Neural cell (in vitro differentiated cells): ENCODE results near the gene MAGIX. TPM values are rescaled to one million over a fixed set of nuclear protein-coding genes. Genes with fewer than 3 reads are reported as not detected.
"Not testable (repeated sequence)": the region's sequence is repeated elsewhere in the genome, so short reads cannot be mapped to it uniquely, and the experiment has no call there.

Source experiments
- H2AFZ ChIP-seq: fragments of 200-600, 300-800 bp; sonication (generic), shearing (Covaris generic); 2 replicates; pipeline ENCODE4 v1.6.0; 2014; ENCODE audit warnings: low read depth, mild to moderate bottlenecking, antibody characterized with exemption, low read length, moderate library complexity
- H3F3A ChIP-seq: fragments of 200-600 bp; shearing (Covaris generic); 2 replicates; pipeline ENCODE4 v1.6.1; 2016; ENCODE audit warnings: mild to moderate bottlenecking, moderate library complexity, mixed read lengths, antibody characterized with exemption, low read length; ENCODE audit not compliant: insufficient read depth, poor library complexity, severe bottlenecking
- H3K27ac ChIP-seq: fragments of 200-600, 300-800 bp; sonication (generic), shearing (Covaris generic); 2 replicates; pipeline ENCODE4 v1.5.1; 2014; ENCODE audit warnings: mild to moderate bottlenecking, low read length, moderate library complexity
- H3K27me3 ChIP-seq: fragments of 300-800, 200-600 bp; sonication (generic), shearing (Covaris generic); 2 replicates; pipeline ENCODE4 v1.6.0; 2014; ENCODE audit warnings: mild to moderate bottlenecking, low read depth, low read length, moderate library complexity; ENCODE audit not compliant: insufficient read depth
- H3K36me3 ChIP-seq: fragments of 300-800, 200-600 bp; sonication (generic), shearing (Covaris generic); 2 replicates; pipeline ENCODE4 v1.5.1; 2014; ENCODE audit warnings: mild to moderate bottlenecking, antibody characterized with exemption, low read length, moderate library complexity; ENCODE audit not compliant: insufficient read depth
- H3K4me2 ChIP-seq: fragments of 300-800, 200-600 bp; sonication (generic), shearing (Covaris generic); 2 replicates; pipeline ENCODE4 v1.6.0; 2014; ENCODE audit warnings: mild to moderate bottlenecking, low read length
- H3K4me3 ChIP-seq: fragments of 300-800, 200-600 bp; sonication (generic), shearing (Covaris generic); 2 replicates; pipeline ENCODE4 v1.5.1; 2014; ENCODE audit warnings: mild to moderate bottlenecking, low read length, moderate library complexity
- H3K79me2 ChIP-seq: fragments of 200-600 bp; shearing (Covaris generic); replicated peaks from 2 replicates; pipeline ENCODE4 v1.6.0; 2014; ENCODE audit warnings: mild to moderate bottlenecking, low read length, moderate library complexity; ENCODE audit not compliant: insufficient read depth
- H3K9ac ChIP-seq: fragments of 300-800, 200-600 bp; sonication (generic), shearing (Covaris generic); 2 replicates; pipeline ENCODE4 v1.6.1; 2016; ENCODE audit warnings: mild to moderate bottlenecking, low read length, mixed read lengths
- H3K9me2 ChIP-seq: fragments of 200-600 bp; shearing (Covaris generic); 2 replicates; pipeline ENCODE4 v1.6.1; 2016; ENCODE audit warnings: mild to moderate bottlenecking, low read length, mixed read lengths; ENCODE audit not compliant: insufficient read depth
- H3K9me3 ChIP-seq: fragments of 200-600, 300-800 bp; sonication (generic), shearing (Covaris generic); 2 replicates; pipeline ENCODE4 v1.6.1; 2016; ENCODE audit warnings: mild to moderate bottlenecking, mixed run types, low read length, moderate library complexity, mixed read lengths
- H4K20me1 ChIP-seq: fragments of 200-600 bp; shearing (Covaris generic); 2 replicates; pipeline ENCODE4 v1.6.1; 2016; ENCODE audit warnings: mild to moderate bottlenecking, mixed run types; ENCODE audit not compliant: insufficient read depth
- CTCF ChIP-seq: fragments of 450-650 bp; IDR thresholded peaks from 2 replicates; pipeline ENCODE4 v1.5.1; 2014; ENCODE audit warnings: antibody characterized with exemption, mild to moderate bottlenecking, moderate library complexity; ENCODE audit not compliant: poor library complexity, severe bottlenecking
- EP300 ChIP-seq: fragments of 450-650 bp; conservative IDR thresholded peaks from 2 replicates; pipeline ENCODE4 v1.6.1; 2014; ENCODE audit warnings: antibody characterized with exemption, mild to moderate bottlenecking, moderate library complexity; ENCODE audit not compliant: poor library complexity, severe bottlenecking
- EZH2 ChIP-seq: fragments of 200-600, 300-800 bp; shearing (Covaris generic), sonication (generic); IDR thresholded peaks from 2 replicates; pipeline ENCODE4 v1.6.1; 2014; ENCODE audit warnings: antibody characterized with exemption, low read length, borderline replicate concordance, mild to moderate bottlenecking; ENCODE audit not compliant: insufficient read depth, poor library complexity, severe bottlenecking
- MXI1 ChIP-seq: fragments of 450-650 bp; conservative IDR thresholded peaks from 2 replicates; pipeline ENCODE4 v1.6.1; 2014; ENCODE audit warnings: antibody characterized with exemption, mild to moderate bottlenecking; ENCODE audit not compliant: poor library complexity, severe bottlenecking
- POLR2AphosphoS5 ChIP-seq: IDR thresholded peaks from 2 replicates; pipeline ENCODE4 v1.6.1; 2012
- RAD21 ChIP-seq: fragments of 450-650 bp; conservative IDR thresholded peaks from 2 replicates; pipeline ENCODE4 v1.6.1; 2014; ENCODE audit warnings: antibody characterized with exemption, mild to moderate bottlenecking, moderate library complexity
- REST ChIP-seq: IDR thresholded peaks from 2 replicates; pipeline ENCODE4 v1.6.1; 2012; ENCODE audit warnings: borderline replicate concordance
- SMC3 ChIP-seq: fragments of 450-650 bp; conservative IDR thresholded peaks from 2 replicates; pipeline ENCODE4 v1.6.1; 2014; ENCODE audit warnings: antibody characterized with exemption, mild to moderate bottlenecking, moderate library complexity; ENCODE audit not compliant: poor library complexity
- TAF1 ChIP-seq: IDR thresholded peaks from 2 replicates; pipeline ENCODE4 v1.6.1; 2012; ENCODE audit warnings: low read depth
- polyA plus RNA-seq: library from polyadenylated mRNA; depleted of rRNA; stranded (reverse); fragments of >200 nt; gene quantifications from 2 replicates; pipeline ENCODE4 v1.2.3, GENCODE V29; 2014

MAGIX gene
- polyA plus RNA-seq, 1 donor from 2014 or later = 4.2 TPM

- H3K9me2 ChIP-seq = no peaks in the 10 kb centered on the region
- no peaks in the 10 kb centered on the region for H3K36me3 ChIP-seq
- H3F3A ChIP-seq = no peaks in the 10 kb centered on the region
- no peak overlapping the region for H3K27ac ChIP-seq
- no peak overlapping the region for H3K4me3 ChIP-seq
- no peak overlapping the region for H2AFZ ChIP-seq
- H3K9ac ChIP-seq = no peak overlapping the region
- TF ChIP-seq TAF1 (no peak), POLR2AphosphoS5 (no peak), SMC3 (no peak), REST (no peak), EP300 (no peak), RAD21 (no peak), MXI1 (no peak), EZH2 (no peak), CTCF (no peak)
- no peaks in the 10 kb centered on the region for H3K9me3 ChIP-seq
- no peaks in the 10 kb centered on the region for H4K20me1 ChIP-seq
- H3K79me2 ChIP-seq = no peaks in the 10 kb centered on the region
- no peaks in the 10 kb centered on the region for H3K27me3 ChIP-seq
- H3K4me2 ChIP-seq = no peak overlapping the region
Measured at GRCh38 chrX:49147282-49147681, 15.3 kb upstream of the MAGIX start.

- TF ChIP-seq POLR2AphosphoS5 = no peak
- H3K9ac ChIP-seq = no peak overlapping the region
- no peaks in the 10 kb centered on the region for H3K79me2 ChIP-seq
- H3K4me2 ChIP-seq = no peak overlapping the region
- H3K36me3 ChIP-seq = no peaks in the 10 kb centered on the region
- H3F3A ChIP-seq = no peaks in the 10 kb centered on the region
- no peaks in the 10 kb centered on the region for H3K27me3 ChIP-seq
- H3K27ac ChIP-seq = no peak overlapping the region
- no peaks in the 10 kb centered on the region for H4K20me1 ChIP-seq
- H3K4me3 ChIP-seq = no peak overlapping the region
- no peaks in the 10 kb centered on the region for H3K9me3 ChIP-seq
- no peaks in the 10 kb centered on the region for H3K9me2 ChIP-seq
- H2AFZ ChIP-seq = no peak overlapping the region
Measured at GRCh38 chrX:49147936-49148335, 14.6 kb upstream of the MAGIX start.

- not testable (repeated sequence) for H3K9me2 ChIP-seq, H2AFZ ChIP-seq, H3K4me2 ChIP-seq, H3F3A ChIP-seq, H3K9me3 ChIP-seq, H3K79me2 ChIP-seq, H3K9ac ChIP-seq, H3K27me3 ChIP-seq, H4K20me1 ChIP-seq, H3K36me3 ChIP-seq, H3K4me3 ChIP-seq, H3K27ac ChIP-seq
Measured at GRCh38 chrX:49148390-49149100, 14.0 kb upstream of the MAGIX start.

GRCh38 chrX:49149291-49149690, 13.3 kb upstream of the MAGIX start:
- not testable (repeated sequence) for H3F3A ChIP-seq, H3K9me3 ChIP-seq, H3K27ac ChIP-seq, H2AFZ ChIP-seq, H3K27me3 ChIP-seq, H3K36me3 ChIP-seq, H3K4me2 ChIP-seq, H3K4me3 ChIP-seq, H3K79me2 ChIP-seq, H4K20me1 ChIP-seq, H3K9me2 ChIP-seq, H3K9ac ChIP-seq
